Ectodermal cell (in vitro differentiated cells): ENCODE data around the gene SHISA5.
"Not testable (repeated sequence)": the region's sequence is repeated elsewhere in the genome, so short reads cannot be mapped to it uniquely, and the experiment has no call there.

ENCODE experiments used
- H3K27ac ChIP-seq: 2 replicates; pipeline ENCODE4 v1.7.0; 2013; ENCODE audit warnings: mild to moderate bottlenecking, low read depth, low read length; ENCODE audit not compliant: insufficient read depth, poor library complexity, severe bottlenecking
- H3K27me3 ChIP-seq: 2 replicates; pipeline ENCODE4 v1.7.0; 2013; ENCODE audit warnings: mild to moderate bottlenecking, low read length; ENCODE audit not compliant: insufficient read depth, control insufficient read depth, poor library complexity, severe bottlenecking
- H3K36me3 ChIP-seq: one replicate; pipeline ENCODE4 v1.7.0; 2013; ENCODE audit warnings: low read length; ENCODE audit not compliant: control insufficient read depth, insufficient read depth
- H3K4me1 ChIP-seq: one replicate; pipeline ENCODE4 v1.7.0; 2013; ENCODE audit warnings: low read length; ENCODE audit not compliant: control insufficient read depth, insufficient read depth
- H3K4me3 ChIP-seq: 2 replicates; pipeline ENCODE4 v1.7.0; 2013; ENCODE audit warnings: low read depth, low read length, control low read depth; ENCODE audit not compliant: insufficient read depth
- H3K9me3 ChIP-seq: 2 replicates; pipeline ENCODE4 v1.7.0; 2013; ENCODE audit warnings: mild to moderate bottlenecking, low read length, moderate library complexity; ENCODE audit not compliant: control insufficient read depth
- WGBS, 2 experiments: methylation state at CpG; one replicate each; pipeline ENCODE4 v1.1.7; 2013; ENCODE audit warnings: missing lambda C conversion rate in 2 of 2; 5-methylcytosine and 5-hydroxymethylcytosine counted together

SHISA5 gene

GRCh38 chr3:48538451-48538850 lies 34.5 kb upstream of the SHISA5 start:
- Histone ChIP-seq H3K4me3 (no peak overlapping the region), H3K27ac (no peak overlapping the region), H3K36me3 (peaks cover 28% of the 10 kb centered on the region), H3K4me1 (no peaks in the 10 kb centered on the region), H3K27me3 (no peaks in the 10 kb centered on the region), H3K9me3 (no peaks in the 10 kb centered on the region)
- WGBS, 2 experiments = 94 to 96% methylated on average over 12 of the region's 12 CpGs

DNA sequence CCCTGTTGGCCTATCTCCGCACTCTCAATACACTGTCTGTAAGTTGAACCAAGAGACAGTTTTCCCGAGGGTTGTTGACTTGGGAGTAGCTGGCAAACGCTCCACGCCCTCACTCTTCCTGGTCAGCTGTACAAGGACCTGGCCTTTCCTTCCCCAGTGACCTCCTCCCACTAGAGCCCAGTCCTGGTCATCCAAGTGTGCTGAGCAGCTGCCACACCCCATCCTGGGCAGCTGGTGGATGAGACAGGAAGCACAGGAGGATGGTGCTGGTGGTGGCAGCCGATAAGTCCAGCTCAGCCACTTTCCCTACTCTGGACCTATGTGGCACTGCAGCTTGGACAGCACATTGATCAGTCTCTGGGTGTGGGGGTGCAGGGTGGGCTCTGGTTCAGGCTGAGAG lies 32.8 kb upstream of the SHISA5 start:
- Histone ChIP-seq H3K4me1 (no peaks in the 10 kb centered on the region), H3K27me3 (no peaks in the 10 kb centered on the region), H3K9me3 (no peaks in the 10 kb centered on the region), H3K27ac (no peak overlapping the region), H3K4me3 (no peak overlapping the region), H3K36me3 (peaks cover 23% of the 10 kb centered on the region)
- WGBS, 2 experiments = 96% methylated on average over 5 of the region's 5 CpGs

DNA sequence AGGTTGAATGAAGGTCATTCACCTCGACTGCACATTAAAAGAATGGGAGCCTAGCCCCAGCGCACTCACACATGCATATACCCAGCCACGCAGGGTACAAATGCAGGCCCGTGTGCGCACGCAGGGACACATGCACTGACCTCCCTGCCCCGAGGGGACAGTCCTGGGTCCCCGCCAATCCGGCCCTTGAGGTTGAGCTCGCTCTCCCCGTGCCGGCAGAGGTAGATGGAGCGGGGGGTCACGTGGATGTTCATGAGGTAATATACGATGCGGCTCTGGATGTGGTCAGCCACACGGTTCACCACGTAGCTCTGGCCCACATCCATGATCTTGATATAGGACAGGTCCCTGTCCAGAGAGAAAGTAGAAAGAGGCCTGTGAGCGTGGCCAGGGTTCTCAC lies 32.1 kb upstream of the SHISA5 start:
- WGBS, 2 experiments = 96 to 98% methylated on average over 19 of the region's 19 CpGs
- H3K4me3 ChIP-seq = no peak overlapping the region
- H3K4me1 ChIP-seq = no peaks in the 10 kb centered on the region
- H3K36me3 ChIP-seq = peaks cover 23% of the 10 kb centered on the region
- no peaks in the 10 kb centered on the region for H3K27me3 ChIP-seq
- H3K27ac ChIP-seq = no peak overlapping the region
- H3K9me3 ChIP-seq = no peaks in the 10 kb centered on the region

GRCh38 chr3:48535578-48535977 lies 31.6 kb upstream of the SHISA5 start:
- H3K36me3 ChIP-seq = peaks cover 23% of the 10 kb centered on the region
- no peaks in the 10 kb centered on the region for H3K4me1 ChIP-seq
- WGBS, 2 experiments = 93 to 98% methylated on average over 4 of the region's 4 CpGs
- no peak overlapping the region for H3K27ac ChIP-seq
- H3K9me3 ChIP-seq = no peaks in the 10 kb centered on the region
- no peak overlapping the region for H3K4me3 ChIP-seq
- no peaks in the 10 kb centered on the region for H3K27me3 ChIP-seq

DNA sequence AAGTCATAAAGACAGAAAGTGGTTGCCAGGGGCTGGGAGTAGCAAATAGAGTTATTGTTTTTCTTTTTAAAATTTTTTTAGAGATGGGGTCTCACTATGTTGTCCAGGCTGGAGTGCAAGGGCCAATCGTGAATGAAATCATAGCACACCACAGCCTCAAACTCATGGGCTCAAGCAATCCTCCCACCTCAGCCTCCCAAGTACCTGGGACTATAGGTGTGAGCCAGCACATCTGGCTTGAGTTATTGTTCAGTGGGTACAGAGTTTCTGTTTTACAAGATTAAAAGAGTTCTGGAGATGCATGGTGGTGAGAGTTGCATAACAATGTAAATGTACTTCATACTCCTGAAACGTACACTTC lies 29.0 kb upstream of the SHISA5 start:
- no peaks in the 10 kb centered on the region for H3K9me3 ChIP-seq
- no peak overlapping the region for H3K4me3 ChIP-seq
- no peaks in the 10 kb centered on the region for H3K27me3 ChIP-seq
- no peak overlapping the region for H3K27ac ChIP-seq
- peaks cover 21% of the 10 kb centered on the region for H3K36me3 ChIP-seq
- 75 to 95% methylated on average over 1 of the region's 2 CpGs for WGBS, 2 experiments
- no peaks in the 10 kb centered on the region for H3K4me1 ChIP-seq

DNA sequence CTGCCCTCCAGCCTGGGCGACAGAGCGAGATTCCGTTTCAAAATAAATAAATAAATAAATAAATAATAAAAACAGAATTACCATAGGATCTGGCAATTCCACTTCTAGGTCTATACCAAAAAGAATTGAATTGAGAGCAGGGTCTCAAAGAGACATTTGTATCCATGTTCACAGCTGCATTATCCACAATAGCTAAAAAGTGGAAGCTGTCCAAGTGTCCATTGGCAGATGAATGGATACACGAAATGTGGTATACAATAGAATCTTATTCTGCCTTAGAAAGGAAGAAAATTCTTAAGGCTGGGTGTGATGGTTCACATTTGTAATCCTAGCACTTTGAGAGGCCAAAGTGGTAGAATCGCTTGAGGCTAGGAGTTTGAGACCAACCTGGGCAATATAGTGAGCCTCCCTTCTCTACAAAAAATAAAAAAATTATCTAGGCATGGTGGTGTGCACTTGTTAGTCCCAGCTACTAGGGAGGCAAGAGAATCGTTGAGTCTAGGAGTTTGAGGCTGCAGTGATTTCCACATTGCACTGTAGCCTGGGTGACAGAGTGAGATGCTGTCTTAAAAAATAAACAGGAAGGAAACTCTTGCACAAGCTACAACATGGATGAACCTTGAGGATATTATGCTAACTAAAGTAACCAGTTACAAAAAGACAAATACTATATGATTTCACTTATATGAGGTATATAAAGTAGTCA lies 28.4 kb upstream of the SHISA5 start:
- Histone ChIP-seq H3K27me3 (no peaks in the 10 kb centered on the region), H3K36me3 (peaks cover 19% of the 10 kb centered on the region), H3K4me3 (no peak overlapping the region), H3K9me3 (no peaks in the 10 kb centered on the region), H3K4me1 (no peaks in the 10 kb centered on the region), H3K27ac (no peak overlapping the region)
- 87 to 95% methylated on average over 3 of the region's 6 CpGs for WGBS, 2 experiments

DNA sequence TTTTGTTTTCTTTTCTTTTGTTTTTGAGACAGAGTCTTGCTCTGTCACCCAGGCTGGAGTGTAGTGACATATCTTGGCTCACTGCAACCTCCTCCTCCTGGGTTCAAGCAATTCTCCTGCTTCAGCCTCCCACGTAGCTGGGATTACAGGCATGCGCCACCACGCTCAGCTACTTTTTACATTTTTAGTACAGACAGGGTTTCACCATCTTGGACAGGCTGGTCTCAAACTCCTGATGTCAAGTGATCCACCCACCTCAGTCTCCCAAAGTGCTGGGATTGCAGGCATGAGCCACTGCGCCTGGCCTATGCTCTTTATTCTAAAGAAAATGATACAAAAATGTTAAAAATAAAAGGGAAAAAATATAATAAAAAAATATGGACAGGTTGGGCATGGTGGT lies 26.7 kb upstream of the SHISA5 start:
- H3K36me3 ChIP-seq = peaks cover 14% of the 10 kb centered on the region
- not testable (repeated sequence) for H3K9me3 ChIP-seq, H3K27ac ChIP-seq, H3K4me1 ChIP-seq, H3K27me3 ChIP-seq, H3K4me3 ChIP-seq
- WGBS, 2 experiments = 84 to 94% methylated on average over 3 to 4 of the region's 4 CpGs

DNA sequence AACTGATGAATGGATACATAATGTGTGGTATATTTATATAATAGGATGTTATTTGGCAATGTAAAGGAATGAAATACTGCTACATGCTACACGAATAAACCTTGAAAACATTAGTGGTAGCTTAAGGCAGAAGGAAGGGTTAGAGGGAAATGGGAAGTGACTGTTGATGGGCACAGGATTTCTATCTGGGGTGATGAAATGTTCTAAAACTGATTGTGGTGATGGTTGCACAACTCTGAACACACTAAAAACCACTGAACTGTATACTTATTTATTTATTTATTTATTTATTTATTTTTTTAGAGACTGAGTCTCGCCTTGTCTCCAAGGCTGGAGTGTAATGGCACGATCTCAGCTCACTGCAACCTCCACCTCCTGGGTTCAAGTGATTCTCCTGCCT lies 24.8 kb upstream of the SHISA5 start:
- 92 to 97% methylated on average over 3 of the region's 3 CpGs for WGBS, 2 experiments
- H3K27ac ChIP-seq = no peak overlapping the region
- peaks cover 7% of the 10 kb centered on the region for H3K36me3 ChIP-seq
- H3K27me3 ChIP-seq = no peaks in the 10 kb centered on the region
- no peaks in the 10 kb centered on the region for H3K9me3 ChIP-seq
- H3K4me1 ChIP-seq = no peaks in the 10 kb centered on the region
- H3K4me3 ChIP-seq = no peak overlapping the region

- 95 to 97% methylated on average over 9 of the region's 9 CpGs for WGBS, 2 experiments
- Histone ChIP-seq H3K4me1 (no peaks in the 10 kb centered on the region), H3K27ac (no peak overlapping the region), H3K4me3 (no peak overlapping the region), H3K36me3 (peaks cover 7% of the 10 kb centered on the region), H3K27me3 (no peaks in the 10 kb centered on the region), H3K9me3 (no peaks in the 10 kb centered on the region)
Measured at GRCh38 chr3:48528048-48528447, 24.1 kb upstream of the SHISA5 start.

DNA sequence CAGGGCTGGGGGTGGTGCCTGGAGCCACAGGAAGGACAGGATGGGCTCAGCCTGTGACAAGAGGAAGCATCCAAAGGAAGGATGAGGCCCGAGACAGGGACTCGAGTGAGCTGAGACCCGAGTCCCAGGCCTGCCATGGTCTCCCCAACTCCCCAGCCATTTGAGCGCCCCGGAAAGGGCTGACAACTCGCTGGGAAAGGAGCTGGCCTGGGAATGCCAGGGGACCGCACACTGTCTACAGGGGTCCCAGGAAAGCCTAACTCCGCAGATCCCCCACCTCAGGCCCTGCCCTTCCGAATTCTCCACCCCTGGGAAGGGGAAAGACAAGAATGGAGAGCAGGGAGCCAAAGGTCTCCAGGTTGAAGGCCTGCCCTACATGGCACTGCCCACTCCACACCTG lies 21.0 kb upstream of the SHISA5 start:
- Histone ChIP-seq H3K36me3 (peaks cover 7% of the 10 kb centered on the region), H3K27me3 (no peaks in the 10 kb centered on the region), H3K9me3 (no peaks in the 10 kb centered on the region), H3K4me1 (no peaks in the 10 kb centered on the region), H3K27ac (no peak overlapping the region), H3K4me3 (no peak overlapping the region)
- 95 to 97% methylated on average over 9 of the region's 9 CpGs for WGBS, 2 experiments

DNA sequence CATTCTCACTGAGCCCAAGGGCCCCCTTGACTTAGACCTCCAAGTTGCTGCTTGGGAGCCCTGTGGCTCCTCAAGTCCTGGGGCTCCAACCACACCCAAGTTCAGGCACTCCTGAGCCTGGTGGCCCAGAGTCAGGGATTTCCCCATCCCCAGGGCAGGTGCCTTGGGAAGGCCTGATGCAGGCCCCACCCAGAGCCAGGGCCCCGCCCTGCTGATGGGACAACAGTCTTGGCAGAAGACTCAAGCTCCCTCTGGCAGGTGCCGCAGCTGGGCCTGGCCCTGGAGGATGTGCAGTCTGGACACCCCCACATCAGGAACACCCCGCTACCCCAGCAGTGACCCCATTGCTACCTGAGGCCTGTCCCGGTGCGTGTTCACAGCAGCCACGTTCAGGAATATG lies 17.7 kb upstream of the SHISA5 start:
- no peaks in the 10 kb centered on the region for H3K36me3 ChIP-seq
- H3K27me3 ChIP-seq = no peaks in the 10 kb centered on the region
- no peak overlapping the region for H3K27ac ChIP-seq
- no peaks in the 10 kb centered on the region for H3K9me3 ChIP-seq
- no peak overlapping the region for H3K4me3 ChIP-seq
- WGBS, 2 experiments = 94 to 95% methylated on average over 6 of the region's 6 CpGs
- no peaks in the 10 kb centered on the region for H3K4me1 ChIP-seq
